GM03348 (cell line): ENCODE results near the gene KIF21B.
"Not testable (repeated sequence)": the region's sequence is repeated elsewhere in the genome, so short reads cannot be mapped to it uniquely, and the experiment has no call there.

Source experiments
- DNase-seq: peaks from one replicate; pipeline ENCODE4 v3.0.0; 2012; ENCODE audit warnings: low spot score

The KIF21B gene

DNA sequence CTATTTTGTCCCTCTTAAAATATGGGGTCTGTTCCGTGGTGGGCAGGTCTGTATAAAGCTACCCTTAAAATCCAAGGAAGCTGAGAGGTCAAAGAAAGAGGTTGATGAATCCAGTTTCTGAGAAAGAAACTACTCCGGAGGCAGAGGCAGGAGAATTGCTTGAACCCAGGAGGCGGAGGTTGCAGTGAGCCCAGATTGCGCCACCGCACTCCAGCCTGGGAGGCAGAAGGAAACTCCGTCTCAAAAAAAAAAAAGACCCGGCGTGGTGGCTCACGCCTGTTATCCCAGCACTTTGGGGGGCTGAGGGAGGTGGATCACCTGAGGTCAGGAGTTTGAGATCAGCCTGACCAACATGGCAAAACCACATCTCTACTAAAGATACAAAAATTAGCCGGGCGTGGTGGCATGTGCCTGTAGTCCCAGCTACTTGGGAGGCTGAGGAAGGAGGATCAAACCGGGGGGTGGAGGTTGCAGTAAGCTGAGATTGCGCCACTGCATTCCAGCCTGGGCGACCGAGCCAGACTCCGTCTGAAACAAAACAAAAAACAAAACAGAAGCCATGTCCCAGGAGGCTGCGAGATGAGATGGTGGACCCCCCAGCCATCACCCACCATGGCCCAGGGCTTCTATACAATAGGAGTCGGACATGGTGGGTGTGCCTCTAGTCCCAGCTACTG is 88.1 kb downstream of the KIF21B start:
- DNase-seq, result not testable (repeated sequence)

DNA sequence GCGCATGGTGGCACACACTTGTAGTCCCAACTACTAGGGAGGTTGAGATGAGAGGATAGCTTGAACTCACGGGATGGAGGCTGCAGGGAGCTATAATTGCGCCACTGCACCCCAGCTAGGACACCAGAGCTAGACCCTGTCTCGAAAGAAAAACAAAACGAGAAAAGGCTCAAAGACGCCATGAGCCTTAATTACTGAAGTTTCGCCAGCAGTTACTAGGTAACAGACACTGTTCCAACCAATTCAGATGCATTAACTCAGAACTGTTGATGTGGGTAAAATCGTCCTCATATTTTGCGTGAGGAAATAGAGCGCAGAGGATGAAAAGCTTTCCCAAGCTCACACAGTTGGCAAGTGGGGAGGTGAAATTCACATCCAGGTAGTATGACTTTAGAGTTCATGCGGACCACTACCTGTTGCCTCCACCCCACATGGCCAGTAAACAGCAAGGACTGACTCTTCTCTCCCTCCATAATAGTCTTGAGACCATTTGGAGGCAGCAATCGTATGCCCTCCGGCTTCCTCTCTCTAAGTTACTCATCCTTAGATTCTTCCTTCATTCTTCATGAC is 88.8 kb downstream of the KIF21B start:
- DNase-seq, result no peak

DNA sequence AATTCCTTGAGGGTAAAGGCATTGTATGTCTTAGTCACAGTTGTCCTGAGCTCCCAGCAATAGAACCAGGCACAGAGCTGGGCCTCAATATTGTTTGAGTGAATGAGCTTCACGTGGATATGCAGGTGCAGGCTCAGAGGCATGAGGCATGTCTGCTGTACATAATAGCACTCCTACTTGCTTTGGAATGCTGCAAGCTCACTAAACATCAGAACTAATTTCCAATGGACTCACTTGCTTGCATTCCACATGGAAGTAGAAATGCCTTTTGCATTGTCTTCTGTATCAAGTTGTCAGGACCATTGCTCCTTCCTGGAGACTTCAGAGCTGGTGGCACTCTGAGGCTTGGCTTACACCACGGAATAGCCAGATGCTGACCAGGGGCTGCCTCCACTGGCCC is 91.7 kb downstream of the KIF21B start:
- no peak for DNase-seq

DNA sequence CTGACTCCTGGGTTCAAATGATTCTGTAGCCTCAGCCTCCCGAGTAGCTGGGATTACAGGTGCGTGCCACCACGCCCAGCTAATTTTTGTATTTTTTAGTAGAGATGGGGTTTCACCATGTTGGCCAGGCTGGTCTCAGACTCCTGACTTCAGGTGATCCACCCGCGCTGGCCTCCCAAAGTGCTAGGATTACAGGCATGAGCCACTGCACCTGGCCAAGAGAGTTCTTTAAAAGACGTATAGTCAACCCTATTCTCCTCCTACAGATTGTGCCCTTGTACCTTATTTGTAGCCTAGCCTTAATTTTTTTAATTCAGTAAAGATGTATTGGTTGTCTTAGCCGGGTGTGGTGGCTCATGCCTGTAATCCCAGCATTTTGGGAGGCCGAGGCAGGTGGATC is 93.2 kb downstream of the KIF21B start:
- not testable (repeated sequence) for DNase-seq

DNA sequence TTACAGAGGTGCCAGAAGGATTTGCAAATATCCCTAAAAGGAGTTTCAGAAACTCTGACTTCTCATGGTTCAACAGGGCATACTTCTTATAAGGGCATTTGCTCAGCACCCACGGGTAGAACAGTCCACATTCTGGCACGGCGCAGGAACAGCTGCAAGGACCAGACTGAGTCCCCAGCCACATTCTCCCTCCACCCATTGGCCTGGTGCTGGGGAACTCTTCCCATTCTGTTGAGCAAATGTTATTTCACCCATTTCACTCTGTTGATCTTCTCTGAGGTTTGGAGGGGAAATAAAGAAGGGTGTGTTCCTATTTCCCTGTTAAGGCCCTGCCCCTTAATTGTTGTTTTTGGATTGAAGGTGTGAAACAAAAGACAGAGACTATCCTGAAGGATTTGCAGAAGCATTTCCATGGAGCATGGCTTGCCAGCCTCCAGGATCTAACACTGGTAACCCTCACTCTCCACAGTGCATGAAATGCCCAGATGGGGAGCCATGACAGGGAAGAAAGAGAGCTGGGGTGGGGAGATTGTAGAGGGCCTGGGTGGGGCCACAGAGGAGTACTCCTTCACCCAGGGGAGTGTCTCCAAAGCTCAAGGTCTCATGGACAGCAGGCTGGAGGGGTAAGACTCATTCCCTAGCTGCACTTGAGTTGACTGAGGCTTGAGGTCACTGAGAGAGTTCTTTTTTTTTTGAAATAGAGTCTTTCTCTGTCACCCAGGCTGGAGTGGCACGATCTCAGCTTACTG is 93.8 kb downstream of the KIF21B start:
- no peak for DNase-seq

DNA sequence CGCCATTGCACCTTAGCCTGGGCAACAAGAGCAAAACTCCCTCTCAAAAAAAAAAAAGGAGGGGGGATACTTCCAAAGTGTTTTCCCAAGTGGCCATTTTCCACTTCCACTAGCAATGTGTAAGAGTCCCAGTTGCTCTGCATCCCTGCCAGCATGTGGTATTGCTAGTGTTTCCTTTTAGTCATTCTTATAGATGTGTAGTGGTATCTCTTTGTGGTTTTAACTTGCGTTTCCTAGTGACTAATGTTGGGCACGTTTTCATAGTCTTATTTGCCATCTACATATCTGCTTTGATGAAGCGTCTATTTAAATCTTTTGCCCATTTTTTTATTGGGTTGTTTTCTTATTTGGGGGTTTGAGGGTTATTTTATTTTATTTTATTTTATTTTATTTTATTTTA is 97.7 kb downstream of the KIF21B start:
- DNase-seq, result no peak

DNA sequence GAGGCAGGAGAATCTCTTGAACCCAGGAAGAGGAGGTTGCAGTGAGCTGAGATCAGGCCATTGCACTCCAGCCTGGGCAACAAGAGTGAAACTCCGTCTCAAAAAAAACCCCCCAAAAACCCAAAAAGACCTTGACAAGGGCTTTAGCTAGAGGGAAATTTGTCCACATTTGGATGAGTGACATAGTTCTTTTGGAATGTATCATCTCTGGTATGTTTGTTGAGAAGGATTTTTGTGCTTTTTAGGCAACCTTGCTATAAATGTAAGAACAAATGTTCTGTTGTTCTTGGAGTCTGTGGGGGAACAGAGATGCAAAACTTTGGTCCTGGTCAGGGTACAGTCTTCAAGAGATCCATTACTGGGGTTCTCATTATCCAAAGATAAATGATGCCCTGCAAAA is 99.9 kb downstream of the KIF21B start:
- DNase-seq, result peak; percentile 42

DNA sequence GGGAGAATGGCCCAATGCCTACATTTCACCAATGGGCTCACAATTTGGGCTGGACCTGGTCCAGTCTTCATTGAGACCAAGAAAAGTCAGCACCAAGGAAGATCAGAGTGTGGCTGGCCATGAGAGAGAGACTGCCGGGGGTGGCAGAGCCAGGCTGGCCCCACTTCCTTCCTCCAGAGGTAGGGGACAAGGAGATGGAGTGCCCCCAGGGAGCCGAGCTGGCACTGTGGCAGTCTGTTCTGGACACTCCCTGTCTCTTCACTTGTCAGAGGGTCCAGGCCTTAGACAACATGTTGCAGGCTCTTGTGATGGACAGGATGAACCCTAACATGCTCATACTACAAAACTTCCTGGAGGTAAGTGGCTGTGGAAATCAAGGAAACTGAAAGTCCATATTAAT is 101.1 kb downstream of the KIF21B start:
- DNase-seq, result no peak

DNA sequence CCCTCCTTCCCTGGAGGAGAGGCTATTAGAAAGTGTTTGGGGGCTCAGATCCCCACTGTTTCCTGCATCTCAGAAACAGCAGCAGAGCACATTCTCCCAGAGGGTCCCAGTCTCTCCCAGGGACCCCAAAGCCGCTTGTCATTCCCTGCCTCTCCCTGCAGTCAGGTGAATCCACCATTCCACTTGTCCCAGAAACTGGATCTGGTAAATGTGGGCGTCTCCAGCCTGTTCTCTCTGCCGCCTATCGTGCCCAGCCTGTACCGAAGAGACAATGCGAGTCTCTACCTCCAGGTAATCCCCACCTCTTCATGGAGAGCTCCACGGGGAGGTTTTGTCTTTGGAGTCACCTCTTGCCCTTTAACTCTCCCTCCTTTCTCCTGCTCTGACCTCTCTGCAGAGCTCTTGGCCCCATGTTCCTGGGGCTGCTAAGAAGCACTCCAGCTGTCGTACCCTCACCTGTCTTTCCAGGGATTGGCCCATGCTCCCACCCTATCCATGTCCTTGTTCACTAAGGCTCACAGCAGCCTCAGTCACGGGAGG is 101.9 kb downstream of the KIF21B start:
- no peak for DNase-seq
